EL (cell line): ENCODE data around the gene GRIN1.

Source experiments
- DNase-seq: peaks from one replicate; pipeline ENCODE4 v3.0.0-alpha.2; 2016

GRIN1 gene

DNA sequence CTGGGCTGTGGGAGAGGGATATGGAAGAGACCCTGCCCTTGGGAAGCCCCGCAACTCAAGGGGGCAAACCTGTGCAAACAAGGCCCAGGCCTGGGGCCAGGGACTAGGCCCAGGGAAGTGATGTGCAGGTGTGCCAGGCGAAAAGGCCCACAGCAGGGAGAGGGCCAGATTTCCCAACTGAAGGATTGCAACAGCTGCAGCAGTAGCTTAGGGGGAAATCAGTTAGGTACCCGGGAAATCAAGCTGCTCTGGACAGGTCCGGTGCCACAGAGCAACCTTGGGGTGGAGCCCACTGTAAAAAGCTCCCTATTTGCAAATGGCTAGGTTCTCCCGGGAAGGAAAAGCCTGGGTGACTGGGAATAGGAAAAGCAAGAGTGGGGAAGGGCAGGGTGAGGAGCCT lies 10.4 kb downstream of the GRIN1 start:
- DNase-seq: no peak

DNA sequence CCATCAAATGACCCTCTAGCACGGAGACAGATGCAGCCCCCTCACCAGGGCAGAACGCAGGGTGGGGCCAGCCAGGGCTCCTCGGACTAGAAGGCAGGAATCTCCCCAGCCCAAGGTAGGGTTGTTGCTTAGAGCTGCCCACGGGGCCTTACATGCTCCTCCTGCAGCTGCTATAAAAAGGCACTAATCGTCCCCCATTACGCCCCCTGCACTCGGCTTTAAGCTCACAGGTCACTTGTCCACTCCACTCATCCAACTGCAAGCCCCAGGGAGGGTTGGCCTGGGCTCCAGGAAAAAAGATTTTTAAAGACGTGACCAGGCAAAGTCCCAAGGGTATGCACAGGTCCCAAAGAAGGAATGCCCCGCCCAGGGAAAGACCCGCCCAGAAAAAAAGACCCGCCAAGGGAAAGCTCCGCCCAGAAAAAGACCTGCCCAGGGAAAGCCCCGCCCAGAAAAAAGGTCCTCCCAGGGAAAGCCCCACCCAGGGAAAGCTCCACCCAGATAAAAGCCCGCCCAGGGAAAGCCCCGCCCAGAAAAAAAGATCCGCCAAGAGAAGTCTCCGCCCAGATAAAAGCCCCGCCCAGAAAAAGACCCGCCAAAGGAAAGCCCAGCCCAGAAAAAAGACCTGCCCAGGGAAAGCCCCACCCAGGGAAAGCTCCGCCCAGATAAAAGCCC lies 11.1 kb downstream of the GRIN1 start:
- no peak for DNase-seq

DNA sequence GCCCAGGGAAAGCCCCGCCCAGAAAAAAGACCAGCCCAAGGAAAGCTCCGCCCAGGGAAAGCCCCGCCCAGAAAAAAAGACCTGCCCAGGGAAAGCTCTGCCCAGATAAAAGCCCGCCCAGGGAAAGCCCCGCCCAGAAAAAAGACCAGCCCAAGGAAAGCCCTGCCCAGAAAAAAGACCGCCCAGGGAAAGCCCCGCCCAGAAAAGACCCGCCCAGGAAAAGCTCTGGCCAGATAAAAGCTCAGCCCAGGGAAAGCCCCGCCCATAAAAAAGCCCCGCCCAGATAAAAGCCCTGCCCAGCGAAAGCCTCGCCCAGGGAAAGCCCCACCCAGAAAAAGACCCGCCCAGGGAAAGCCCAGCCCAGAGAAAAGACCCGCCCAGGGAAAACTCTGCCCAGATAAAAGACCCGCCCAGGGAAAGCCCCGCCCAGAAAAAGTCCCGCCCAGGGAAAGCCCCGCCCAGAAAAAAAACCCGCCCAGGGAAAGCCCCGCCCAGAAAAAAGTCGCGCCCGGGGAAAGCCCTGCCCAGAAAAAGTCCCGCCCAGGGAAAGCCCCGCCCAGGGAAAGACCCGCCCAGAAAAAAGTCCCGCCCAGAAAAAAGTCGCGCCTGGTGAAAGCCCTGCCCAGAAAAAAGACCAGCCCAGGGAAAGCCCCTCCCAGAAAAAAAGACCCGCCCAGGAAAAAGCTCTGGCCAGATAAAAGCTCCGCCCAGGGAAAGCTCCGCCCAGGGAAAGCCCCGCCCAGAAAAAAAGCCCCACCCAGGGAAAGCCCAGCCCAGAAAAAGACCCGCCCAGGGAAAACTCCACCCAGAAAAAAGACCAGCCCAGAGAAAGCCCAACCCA lies 11.9 kb downstream of the GRIN1 start:
- DNase-seq: peak; percentile 34

DNA sequence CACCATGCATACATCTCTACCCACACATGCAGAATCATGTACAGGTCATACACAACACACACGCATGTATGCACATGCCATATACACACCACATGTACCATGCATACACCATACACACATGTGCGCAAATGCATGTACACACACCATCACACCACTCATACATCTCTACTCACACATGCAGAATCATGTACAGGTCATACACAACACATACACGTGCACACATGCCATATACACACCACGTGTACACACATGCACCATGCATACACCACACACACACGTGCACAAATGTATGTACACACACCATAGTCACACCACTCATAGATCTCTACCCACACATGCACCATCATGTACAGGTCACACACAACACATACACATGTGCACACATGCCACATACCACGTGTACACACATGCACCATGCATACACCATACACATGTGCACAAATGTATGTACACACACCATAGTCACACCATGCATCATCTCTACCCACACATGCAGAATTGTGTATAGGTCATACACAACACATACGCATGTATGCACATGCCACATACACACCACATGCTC lies 14.0 kb downstream of the GRIN1 start:
- no peak for DNase-seq

DNA sequence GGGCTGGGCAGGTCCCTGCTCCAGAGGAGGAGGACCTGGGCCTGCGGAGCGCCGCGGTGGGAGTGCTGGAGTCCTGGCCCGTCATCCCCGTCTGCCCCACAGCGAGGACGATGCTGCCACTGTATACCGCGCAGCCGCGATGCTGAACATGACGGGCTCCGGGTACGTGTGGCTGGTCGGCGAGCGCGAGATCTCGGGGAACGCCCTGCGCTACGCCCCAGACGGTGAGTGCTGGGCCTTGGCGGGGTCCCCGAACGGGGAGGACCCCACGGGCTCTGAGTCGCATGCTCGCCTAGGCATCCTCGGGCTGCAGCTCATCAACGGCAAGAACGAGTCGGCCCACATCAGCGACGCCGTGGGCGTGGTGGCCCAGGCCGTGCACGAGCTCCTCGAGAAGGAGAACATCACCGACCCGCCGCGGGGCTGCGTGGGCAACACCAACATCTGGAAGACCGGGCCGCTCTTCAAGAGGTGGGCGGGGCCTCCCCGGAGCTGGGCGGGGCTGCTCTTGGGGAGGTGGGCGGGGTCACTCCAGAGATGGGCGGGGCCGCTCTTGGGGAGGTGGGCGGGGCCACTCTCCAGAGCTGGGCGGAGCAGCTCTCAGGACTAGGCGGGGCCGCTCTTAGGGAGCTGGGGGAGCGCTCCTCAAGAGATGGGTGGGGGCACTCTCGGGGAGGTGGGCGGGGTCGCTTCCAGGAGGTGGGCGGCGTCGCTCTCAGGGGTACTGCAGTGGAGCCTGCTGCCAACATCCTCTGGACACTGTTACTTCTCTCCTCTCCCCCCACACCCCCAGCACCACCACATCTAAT lies 17.8 kb downstream of the GRIN1 start:
- DNase-seq: peak; percentile 43

DNA sequence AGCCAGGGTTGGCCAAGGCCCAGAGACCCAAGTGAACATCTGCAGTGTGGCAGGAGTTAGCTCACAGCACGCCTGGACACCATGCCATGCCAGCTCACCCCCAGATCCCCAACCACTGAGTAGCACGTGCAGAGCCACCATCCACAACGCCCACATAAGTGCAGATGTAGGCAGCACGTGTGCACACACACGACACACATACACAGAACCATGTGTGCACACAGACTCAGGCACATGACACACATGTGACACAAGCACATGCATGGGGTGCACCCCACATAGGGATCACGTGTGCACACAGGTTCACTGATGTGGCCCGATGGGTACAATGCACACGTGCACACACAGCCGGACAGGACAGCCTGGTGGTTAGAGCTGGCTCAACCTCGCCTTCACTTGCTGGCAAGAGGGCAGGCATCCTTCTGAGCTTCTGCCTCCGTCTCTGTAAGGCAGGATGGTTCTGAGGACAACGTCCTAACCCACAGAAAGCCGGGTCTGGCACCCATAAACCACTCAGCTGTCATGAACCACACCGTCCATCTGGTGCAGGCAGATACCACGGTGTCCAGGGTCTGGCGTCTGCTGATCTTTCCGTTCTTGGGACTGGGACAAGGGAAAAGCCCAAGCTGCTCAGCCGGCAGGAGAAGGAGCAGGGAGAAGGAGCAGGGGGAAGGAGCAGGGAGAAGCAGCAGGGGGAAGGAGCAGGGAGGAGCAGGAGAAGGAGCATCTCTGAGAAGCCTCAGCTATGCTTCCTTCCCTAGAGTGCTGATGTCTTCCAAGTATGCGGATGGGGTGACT lies 18.9 kb downstream of the GRIN1 start:
- no peak for DNase-seq

DNA sequence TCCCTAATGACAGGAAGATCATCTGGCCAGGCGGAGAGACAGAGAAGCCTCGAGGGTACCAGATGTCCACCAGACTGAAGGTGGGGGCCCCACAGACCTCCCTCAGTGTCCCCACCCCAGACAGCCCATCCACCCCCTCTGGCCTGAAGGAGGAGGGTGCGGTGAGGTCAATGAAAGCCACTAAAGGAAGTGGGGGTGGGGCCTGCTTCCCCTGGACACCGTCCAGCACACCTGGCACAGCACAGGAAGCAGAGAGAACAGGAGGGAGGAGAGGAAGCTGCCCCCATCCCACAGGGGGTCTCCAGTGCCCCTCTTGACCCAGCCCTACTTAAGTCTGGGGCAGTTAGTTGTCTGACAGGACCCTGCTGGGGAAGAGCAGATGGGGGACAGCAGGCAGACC lies 19.7 kb downstream of the GRIN1 start:
- DNase-seq: no peak

DNA sequence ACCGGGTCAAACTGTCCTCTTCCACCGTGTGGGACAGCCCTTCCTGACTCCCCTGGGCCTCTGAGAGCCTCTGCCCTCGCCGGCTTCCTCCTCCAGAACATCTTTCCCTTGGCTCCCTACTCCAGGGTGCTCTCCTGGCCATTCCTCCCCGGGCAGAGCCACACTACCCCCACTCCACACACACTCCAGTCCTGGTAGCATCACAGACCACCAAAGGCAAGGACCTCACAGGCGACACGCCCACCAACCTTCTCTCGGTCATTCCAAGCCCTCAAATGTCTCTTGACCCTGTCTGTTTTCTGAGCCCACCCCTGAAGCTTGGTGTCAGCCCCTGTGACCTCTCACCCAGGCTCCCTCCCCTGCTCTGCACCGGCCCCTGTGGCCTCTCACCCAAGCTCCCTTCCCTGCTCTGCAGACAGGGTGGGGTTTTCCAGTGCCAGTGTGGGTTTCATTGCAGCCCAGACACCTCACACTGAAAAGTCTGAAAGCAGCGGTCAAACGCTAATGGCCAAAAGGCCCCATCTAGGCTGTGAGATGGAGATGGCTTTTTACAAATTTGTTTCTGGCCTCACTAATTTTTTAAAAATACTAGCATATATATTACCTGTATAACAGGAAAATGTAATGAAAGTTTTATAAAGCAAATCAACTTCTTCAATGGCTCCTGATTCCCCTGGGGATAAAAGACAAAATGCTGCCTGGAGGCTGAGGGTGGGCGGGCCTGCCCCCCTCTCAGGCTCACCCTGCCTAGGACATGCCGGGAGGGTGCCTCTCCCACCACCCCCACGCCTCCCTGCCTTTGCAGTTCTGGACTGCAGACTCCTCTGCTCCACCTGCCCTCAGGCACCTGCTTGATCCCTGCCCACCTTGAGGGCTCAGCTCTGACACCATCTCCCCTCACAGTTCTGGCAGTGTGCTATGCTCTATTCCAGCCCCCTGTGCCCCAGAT lies 20.4 kb downstream of the GRIN1 start:
- no peak for DNase-seq

DNA sequence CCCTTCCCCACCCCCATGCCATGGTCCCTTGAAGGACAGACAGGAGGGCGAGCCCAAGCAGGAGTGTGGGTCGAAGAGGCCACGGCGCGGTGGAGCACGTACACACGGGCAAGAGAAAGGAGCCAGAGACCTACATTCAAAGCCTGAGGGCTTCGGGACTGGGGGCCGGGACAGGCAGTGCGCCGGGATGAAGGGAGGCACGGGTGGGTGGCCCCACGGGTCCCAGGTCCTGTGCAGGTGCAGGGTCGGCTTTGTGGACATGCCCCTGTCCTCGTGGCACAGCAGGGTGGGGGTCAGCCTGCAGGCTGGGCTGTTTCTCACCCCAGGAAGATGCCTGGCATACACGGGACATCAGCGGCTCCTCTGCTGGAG lies 21.1 kb downstream of the GRIN1 start:
- no peak for DNase-seq

DNA sequence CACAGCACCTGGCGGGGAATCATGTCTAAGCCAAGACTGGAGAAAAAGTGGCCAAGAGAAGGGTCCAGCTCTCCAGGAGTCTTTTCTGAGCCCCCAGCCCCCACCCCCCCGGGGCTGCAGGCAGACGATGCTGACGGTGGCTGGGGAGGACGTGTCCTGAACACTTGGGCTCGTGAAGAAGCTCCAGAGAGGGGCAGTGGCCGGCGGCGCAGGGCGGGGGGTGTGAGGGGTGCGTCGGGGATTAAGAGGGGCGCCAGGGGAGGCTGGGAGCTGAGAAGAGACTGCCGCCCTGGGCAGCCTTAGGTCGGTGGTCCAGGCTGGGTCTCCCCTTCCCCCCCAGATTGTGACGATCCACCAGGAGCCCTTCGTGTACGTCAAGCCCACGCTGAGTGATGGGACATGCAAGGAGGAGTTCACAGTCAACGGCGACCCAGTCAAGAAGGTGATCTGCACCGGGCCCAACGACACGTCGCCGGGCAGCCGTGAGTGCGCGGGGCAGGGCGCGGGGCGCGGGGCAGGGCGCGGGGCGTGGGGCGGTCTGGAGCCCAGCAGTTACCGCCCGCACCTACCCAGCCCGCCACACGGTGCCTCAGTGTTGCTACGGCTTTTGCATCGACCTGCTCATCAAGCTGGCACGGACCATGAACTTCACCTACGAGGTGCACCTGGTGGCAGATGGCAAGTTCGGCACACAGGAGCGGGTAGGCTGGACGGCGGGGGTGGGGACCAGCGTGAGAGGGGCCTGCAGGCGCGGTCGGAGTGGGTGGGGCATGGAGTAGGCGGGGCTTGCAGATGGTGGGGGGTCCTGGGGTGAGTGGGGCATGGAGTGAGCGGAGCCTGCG lies 22.0 kb downstream of the GRIN1 start:
- no peak for DNase-seq

DNA sequence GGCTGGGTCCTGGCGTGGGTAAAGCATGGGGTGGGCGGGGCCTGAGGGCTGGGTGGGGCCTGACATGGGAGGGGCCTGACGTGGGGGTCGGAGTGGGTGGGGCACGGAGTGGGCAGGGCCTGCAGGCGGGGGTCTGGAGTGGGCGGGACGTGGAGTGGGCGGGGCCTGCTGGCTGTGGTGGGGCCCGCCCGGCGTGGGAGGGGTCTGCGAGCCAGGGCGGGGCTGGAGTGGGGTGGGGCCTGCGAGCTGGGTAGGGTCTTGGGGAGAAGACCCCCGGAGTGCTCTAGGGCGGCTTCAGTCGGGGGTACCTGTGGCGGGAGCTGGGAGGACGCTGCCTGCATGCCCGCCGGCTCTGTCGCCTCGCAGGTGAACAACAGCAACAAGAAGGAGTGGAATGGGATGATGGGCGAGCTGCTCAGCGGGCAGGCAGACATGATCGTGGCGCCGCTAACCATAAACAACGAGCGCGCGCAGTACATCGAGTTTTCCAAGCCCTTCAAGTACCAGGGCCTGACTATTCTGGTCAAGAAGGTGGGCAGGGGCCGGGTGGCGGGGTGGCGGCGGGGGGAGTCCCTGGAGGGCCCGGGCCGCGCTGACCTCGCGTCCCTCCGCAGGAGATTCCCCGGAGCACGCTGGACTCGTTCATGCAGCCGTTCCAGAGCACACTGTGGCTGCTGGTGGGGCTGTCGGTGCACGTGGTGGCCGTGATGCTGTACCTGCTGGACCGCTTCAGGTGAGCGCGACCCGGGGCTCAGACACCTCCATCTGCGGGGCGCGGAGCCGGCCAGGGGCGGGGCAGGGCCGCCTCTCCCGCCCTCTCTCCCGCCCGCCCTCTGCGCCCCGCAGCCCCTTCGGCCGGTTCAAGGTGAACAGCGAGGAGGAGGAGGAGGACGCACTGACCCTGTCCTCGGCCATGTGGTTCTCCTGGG lies 22.9 kb downstream of the GRIN1 start:
- DNase-seq: no peak

DNA sequence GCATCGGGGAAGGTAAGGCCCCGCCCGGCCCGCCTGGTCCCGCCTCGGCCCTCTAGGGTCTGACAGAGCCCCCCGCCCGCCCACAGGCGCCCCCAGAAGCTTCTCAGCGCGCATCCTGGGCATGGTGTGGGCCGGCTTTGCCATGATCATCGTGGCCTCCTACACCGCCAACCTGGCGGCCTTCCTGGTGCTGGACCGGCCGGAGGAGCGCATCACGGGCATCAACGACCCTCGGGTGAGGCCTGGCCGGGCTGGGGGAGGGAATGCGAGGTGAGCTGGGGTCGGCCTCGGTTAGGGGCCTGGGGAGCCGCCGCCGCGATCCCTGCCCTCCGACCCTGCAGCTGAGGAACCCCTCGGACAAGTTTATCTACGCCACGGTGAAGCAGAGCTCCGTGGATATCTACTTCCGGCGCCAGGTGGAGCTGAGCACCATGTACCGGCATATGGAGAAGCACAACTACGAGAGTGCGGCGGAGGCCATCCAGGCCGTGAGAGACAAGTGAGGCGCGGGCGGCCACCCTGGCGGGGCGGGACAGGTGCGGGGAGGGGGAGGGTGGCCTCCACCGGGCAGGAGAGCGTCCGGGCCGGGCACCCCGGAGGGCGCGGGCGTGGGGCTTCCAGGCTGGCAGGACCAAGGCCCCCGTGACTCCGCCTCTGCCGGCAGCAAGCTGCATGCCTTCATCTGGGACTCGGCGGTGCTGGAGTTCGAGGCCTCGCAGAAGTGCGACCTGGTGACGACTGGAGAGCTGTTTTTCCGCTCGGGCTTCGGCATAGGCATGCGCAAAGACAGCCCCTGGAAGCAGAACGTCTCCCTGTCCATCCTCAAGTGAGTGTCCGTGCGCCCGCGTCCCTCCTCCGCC lies 23.8 kb downstream of the GRIN1 start:
- DNase-seq: peak; percentile 35

DNA sequence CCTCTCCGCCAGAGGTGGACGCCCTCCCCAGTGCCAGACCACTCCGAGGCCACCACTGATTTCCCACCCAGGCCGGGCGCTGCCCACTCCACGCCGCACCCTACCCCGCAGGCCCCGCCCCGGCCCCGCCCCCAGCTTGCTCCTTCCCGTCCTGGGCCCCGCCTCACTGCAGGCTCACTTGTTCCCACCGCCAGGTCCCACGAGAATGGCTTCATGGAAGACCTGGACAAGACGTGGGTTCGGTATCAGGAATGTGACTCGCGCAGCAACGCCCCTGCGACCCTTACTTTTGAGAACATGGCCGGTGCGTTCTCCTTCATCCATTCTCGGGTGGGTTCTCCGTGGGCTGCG lies 24.4 kb downstream of the GRIN1 start:
- no peak for DNase-seq

DNA sequence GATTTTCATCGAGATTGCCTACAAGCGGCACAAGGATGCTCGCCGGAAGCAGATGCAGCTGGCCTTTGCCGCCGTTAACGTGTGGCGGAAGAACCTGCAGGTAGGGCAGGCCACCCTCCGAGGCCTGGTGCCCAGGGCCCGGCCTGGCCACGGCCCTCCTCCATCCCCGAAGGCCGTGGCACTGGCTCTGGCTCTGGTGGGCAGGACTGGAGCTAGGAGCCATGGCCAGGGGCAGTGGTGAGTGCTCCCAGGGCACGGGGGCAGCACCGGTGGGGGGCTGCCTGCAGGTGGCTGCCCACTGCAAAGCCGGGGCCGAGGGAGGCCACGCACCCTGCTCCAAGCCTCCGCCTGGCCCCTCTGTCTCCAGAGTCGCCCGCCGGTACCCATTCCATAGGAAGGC lies 24.9 kb downstream of the GRIN1 start:
- DNase-seq: no peak

DNA sequence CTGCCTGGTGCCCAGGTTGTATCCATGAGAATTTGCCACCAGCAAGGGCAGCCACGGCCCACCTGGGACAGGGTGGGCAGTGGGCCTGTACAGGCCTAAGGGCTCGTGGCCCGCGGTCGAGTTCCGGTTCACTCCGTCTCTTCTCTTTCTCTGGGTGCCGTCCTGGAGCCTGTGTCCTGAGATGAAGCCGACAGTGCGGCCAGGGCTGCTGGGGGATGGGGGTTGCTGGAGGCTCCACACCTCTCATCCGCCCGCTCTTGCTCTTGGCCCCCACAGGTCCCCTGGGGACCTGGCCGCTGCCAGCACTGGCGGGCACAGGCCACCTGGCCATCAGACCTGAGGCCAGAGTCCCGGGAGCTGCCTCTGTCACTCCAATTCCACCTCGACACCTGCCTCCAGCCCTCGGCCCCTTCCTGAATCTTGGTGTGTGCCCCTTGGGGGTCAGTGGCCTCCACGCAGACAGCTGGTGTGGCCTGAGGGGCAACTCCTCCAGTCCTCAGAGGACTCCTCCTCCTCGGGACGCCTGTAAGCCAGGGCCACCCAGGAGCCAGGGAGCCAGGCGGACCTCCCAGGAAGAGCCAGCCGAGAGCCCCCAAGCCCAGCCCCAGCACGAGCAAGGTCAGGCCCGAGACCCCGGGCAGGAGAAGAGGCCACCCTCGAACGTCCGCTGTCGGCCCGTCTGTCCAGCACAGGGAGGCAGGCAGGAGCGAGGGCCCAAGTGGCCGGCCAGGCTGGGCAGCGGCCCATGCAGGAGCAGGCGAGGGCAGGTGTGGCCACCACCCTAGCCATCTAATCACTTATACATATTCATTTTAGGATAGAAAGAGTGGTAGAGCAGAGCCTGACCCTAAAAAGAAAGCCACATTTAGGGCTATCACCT lies 25.7 kb downstream of the GRIN1 start:
- DNase-seq: no peak

DNA sequence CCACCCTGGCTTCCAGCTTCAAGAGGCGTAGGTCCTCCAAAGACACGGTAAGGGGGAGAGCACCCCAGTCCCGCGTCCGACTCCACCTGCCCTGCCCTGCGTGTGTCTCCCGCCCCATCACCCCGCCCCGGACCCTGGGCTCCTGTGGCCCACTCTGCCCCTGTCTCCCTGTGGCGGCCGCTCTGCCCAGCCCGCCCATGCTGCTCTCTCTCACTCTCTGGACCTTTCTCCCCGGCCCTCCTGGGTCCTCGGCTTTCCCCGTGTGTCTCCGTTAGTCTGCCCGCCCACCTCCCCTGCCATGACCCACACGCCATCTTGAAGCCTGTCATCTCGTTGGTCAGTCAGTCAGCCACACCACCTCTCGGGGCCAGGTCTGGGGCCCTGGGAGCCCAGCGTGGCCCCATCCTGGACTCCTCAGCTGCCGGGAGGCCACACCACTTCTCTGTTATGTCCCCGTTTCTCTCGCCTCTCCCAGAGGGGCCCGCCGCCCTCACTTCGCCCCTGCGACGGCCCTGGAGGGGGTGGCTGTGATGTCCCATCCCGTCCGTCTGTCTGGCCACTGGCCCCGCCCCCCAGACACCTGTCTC lies 26.4 kb downstream of the GRIN1 start:
- no peak for DNase-seq
